HCT116 (cell line): ENCODE results near the gene AKAP8.

Experiments used
- POLR2A ChIP-seq: IDR thresholded peaks from 2 replicates; pipeline ENCODE4 v1.7.0; 2011; ENCODE audit warnings: borderline replicate concordance; ENCODE audit not compliant: insufficient read depth, insufficient read length; ENCODE audit errors: extremely low read depth
- REST ChIP-seq: IDR thresholded peaks from 2 replicates; pipeline ENCODE4 v1.6.1; 2012; ENCODE audit warnings: low read depth
- SIN3A ChIP-seq: IDR thresholded peaks from 2 replicates; pipeline ENCODE4 v1.6.1; 2012; ENCODE audit warnings: low read depth
- TF ChIP-seq, protein P1 (sequence below), 3 experiments: fragments of 200-600 bp in 1 of 3; sonication (generic) in 1 of 3; IDR thresholded peaks in 2 of 3; conservative IDR thresholded peaks in 1 of 3; 2 replicates each; pipeline ENCODE4 v1.5.1; 2012 to 2017; ENCODE audit warnings: low read depth in 2 of 3, low read length in 2 of 3, antibody characterized with exemption in 1 of 3, borderline replicate concordance in 1 of 3, control low read depth in 1 of 3, mild to moderate bottlenecking in 1 of 3, mixed read lengths in 1 of 3, mixed run types in 1 of 3, moderate library complexity in 1 of 3; ENCODE audit not compliant: insufficient read depth in 1 of 3

DNA sequence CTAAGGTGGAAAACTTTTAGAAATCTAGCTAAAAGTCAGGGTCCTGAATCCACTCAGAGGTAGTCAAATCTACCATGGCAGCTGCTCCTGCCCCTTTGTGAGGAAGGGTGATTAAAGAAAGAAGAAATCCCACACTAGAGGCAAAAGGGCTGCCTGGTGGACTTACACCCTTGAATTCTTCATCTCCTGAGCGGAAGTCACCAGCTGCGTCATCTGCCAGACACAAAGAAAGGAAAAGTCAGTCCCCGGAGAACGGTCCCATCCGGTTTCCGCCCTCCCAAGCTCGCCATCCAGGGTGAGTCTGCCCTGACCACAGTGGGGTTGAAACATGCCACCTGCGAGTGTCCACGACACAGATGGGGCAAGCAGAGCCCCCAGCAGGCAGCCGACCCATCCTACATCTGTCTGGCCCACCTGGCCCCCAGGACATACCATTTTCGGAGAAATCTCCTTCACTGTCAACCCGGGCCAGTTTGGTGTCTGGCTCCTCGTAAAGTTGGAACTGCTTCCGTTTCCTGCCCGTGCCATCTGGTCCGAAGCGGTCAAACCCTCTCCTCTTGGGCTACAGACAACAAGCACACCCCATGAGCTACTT is 7.7 kb downstream of the AKAP8 start:
- TF ChIP-seq SIN3A (no peak), POLR2A (no peak), REST (no peak)
- TF ChIP-seq, protein P1, sequence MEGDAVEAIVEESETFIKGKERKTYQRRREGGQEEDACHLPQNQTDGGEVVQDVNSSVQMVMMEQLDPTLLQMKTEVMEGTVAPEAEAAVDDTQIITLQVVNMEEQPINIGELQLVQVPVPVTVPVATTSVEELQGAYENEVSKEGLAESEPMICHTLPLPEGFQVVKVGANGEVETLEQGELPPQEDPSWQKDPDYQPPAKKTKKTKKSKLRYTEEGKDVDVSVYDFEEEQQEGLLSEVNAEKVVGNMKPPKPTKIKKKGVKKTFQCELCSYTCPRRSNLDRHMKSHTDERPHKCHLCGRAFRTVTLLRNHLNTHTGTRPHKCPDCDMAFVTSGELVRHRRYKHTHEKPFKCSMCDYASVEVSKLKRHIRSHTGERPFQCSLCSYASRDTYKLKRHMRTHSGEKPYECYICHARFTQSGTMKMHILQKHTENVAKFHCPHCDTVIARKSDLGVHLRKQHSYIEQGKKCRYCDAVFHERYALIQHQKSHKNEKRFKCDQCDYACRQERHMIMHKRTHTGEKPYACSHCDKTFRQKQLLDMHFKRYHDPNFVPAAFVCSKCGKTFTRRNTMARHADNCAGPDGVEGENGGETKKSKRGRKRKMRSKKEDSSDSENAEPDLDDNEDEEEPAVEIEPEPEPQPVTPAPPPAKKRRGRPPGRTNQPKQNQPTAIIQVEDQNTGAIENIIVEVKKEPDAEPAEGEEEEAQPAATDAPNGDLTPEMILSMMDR (IDR thresholded peaks at IDR 0.05 in 2 of 3, conservative IDR thresholded peaks at IDR 0.05 in 1 of 3; ENCODE audit: borderline replicate concordance in 1 of 3, insufficient read depth in 1 of 3, low read depth in 2 of 3, low read length in 2 of 3), result no peak
